HG03342 (cell line): ENCODE data around the gene ATF7.

Experiments
- ATAC-seq: cut with Tn5 transposase; IDR thresholded peaks from one replicate; pipeline ENCODE4 v1.9.1; 2021; ENCODE audit warnings: mild to moderate bottlenecking, moderate library complexity; ENCODE audit not compliant: unreplicated experiment

Gene ATF7

GRCh38 chr12:53464685-53465418, 161.3 kb downstream of the ATF7 start:
- ATAC-seq, result no peak

GRCh38 chr12:53463802-53464560, 162.2 kb downstream of the ATF7 start:
- no peak for ATAC-seq

- ATAC-seq, result no peak
Observed at GRCh38 chr12:53462935-53463334, 163.2 kb downstream of the ATF7 start.

GRCh38 chr12:53461591-53461990, 164.6 kb downstream of the ATF7 start:
- no peak for ATAC-seq

- no peak for ATAC-seq
Observed at GRCh38 chr12:53461059-53461458, 165.1 kb downstream of the ATF7 start.

GRCh38 chr12:53459097-53459496, 167.1 kb downstream of the ATF7 start:
- ATAC-seq, result no peak
